Lung (tissue), 12 donors: ENCODE measurements around the gene FKBP5. TPM values are rescaled to one million over a fixed set of nuclear protein-coding genes. Genes with fewer than 3 reads are reported as not detected.
"Not testable (repeated sequence)": the region's sequence is repeated elsewhere in the genome, so short reads cannot be mapped to it uniquely, and the experiment has no call there.

Experiments
- ATAC-seq: fragments of 200-7000 bp; cut with Tn5 transposase; one replicate; pipeline ENCODE4 v1.9.1; 2020; ENCODE audit warnings: moderate number of reproducible peaks; ENCODE audit not compliant: insufficient read depth, low FRiP score
- DNase-seq, 3 donors: peaks; one replicate each; pipeline ENCODE4 v3.0.0-alpha.2; 2013 to 2017
- H3K27ac ChIP-seq, 2 donors: one replicate each; pipeline ENCODE4 v1.5.1; 2013; ENCODE audit warnings: mild to moderate bottlenecking in 2 of 2, moderate library complexity in 2 of 2, control low read depth in 1 of 2, inconsistent platforms in 1 of 2, low read depth in 1 of 2, low read length in 1 of 2
- H3K27me3 ChIP-seq, 3 donors: one replicate each; pipeline ENCODE4 v1.5.1; 2013; ENCODE audit warnings: low read length in 2 of 3; ENCODE audit not compliant: control insufficient read depth in 3 of 3, insufficient read depth in 3 of 3
- H3K36me3 ChIP-seq, 4 donors: one replicate each; pipeline ENCODE4 v1.5.1; 2013; ENCODE audit warnings: low read length in 4 of 4, mild to moderate bottlenecking in 1 of 4, moderate library complexity in 1 of 4; ENCODE audit not compliant: control insufficient read depth in 4 of 4, insufficient read depth in 4 of 4
- H3K4me1 ChIP-seq, 5 donors: one replicate each; pipeline ENCODE4 v1.5.1; 2013; ENCODE audit warnings: low read length in 5 of 5, mild to moderate bottlenecking in 2 of 5, moderate library complexity in 1 of 5; ENCODE audit not compliant: control insufficient read depth in 5 of 5, insufficient read depth in 5 of 5
- H3K4me3 ChIP-seq: one replicate; pipeline ENCODE4 v1.5.1; 2013; ENCODE audit warnings: mild to moderate bottlenecking, control low read depth, moderate library complexity
- H3K9ac ChIP-seq, 2 donors: one replicate each; pipeline ENCODE4 v1.5.1; 2013; ENCODE audit warnings: low read length in 2 of 2, control low read depth in 1 of 2; ENCODE audit not compliant: insufficient read depth in 1 of 2
- H3K9me3 ChIP-seq, 4 donors: one replicate each; pipeline ENCODE4 v1.5.1; 2013; ENCODE audit warnings: low read length in 3 of 4, mild to moderate bottlenecking in 1 of 4, moderate library complexity in 1 of 4; ENCODE audit not compliant: control insufficient read depth in 4 of 4, insufficient read depth in 3 of 4
- CTCF ChIP-seq: IDR thresholded peaks from 2 replicates; pipeline ENCODE4 v1.5.1; 2012; ENCODE audit warnings: mild to moderate bottlenecking; ENCODE audit errors: control extremely low read depth, extremely low read depth
- WGBS, 2 donors: extraction: QIAGEN DNeasy Blood & Tissue Kit; methylation state at CpG; one replicate each; pipeline ENCODE4 v1.1.7; 2013; 5-methylcytosine and 5-hydroxymethylcytosine counted together
- polyA plus RNA-seq, 2 donors: library from polyadenylated mRNA; stranded (reverse); fragments of 200-250 nt; gene quantifications; one replicate each; pipeline ENCODE4 v1.2.1, GENCODE V29; 2013
- total RNA-seq, 2 donors: library from RNA; depleted of rRNA in 1 of 2; stranded (reverse); fragments of >200 nt in 1 of 2; gene quantifications; one replicate each; pipeline ENCODE4 v1.2.1, GENCODE V29; 2014 to 2021
- donor health status: control.
- donor health status: control.
- donor health status: Bipolar disorder and iron deficiency.
- donor health status: healthy.
- donor health status: DM: yes; HTN: yes; CAD: no.

Gene FKBP5
- total and polyA plus RNA-seq, 4 donors, result 25.9 to 245 (median 106) TPM

- H3K27me3 ChIP-seq, result peaks cover 0 to 4% (median 3%) of the 10 kb centered on the region in 3 donors
- peaks cover 0 to 8% (median 3%) of the 10 kb centered on the region in 5 donors for H3K4me1 ChIP-seq
- peak overlapping the region in 1 of 2 donors; percentile 46 for H3K27ac ChIP-seq
- H3K36me3 ChIP-seq, result no peaks in the 10 kb centered on the region
- TF ChIP-seq CTCF, result no peak
- H3K9ac ChIP-seq, result no peak overlapping the region
- 95 to 96% methylated on average over 9 of the region's 9 CpGs for WGBS, 2 donors
- ATAC-seq (no peak), DNase-seq (no peak)
- no peaks in the 10 kb centered on the region for H3K9me3 ChIP-seq
- H3K4me3 ChIP-seq, result no peak overlapping the region
Measured at GRCh38 chr6:35690484-35690883, 1.8 kb upstream of the FKBP5 start.

GRCh38 chr6:35690006-35690405, 1.3 kb upstream of the FKBP5 start:
- not testable (repeated sequence) for DNase-seq, H3K9me3 ChIP-seq, H3K36me3 ChIP-seq, H3K27ac ChIP-seq, ATAC-seq, H3K9ac ChIP-seq, H3K4me3 ChIP-seq, H3K27me3 ChIP-seq, H3K4me1 ChIP-seq
- WGBS, 2 donors, result 96 to 98% methylated on average over 16 of the region's 16 CpGs

- no peak for TF ChIP-seq CTCF
- Histone ChIP-seq H3K4me1 (peaks cover 0 to 11% (median 3%) of the 10 kb centered on the region in 5 donors), H3K27me3 (peaks cover 0 to 4% (median 3%) of the 10 kb centered on the region in 3 donors), H3K4me3 (peak overlapping the region; percentile 83), H3K36me3 (peaks cover 0 to 4% (median 0%) of the 10 kb centered on the region in 4 donors), H3K9ac (peak overlapping the region in 1 of 2 donors; percentile 80), H3K9me3 (no peaks in the 10 kb centered on the region), H3K27ac (peak overlapping the region; percentile 97 to 100)
- DNase-seq, result peak; percentile 51 to 74 (median 68)
- 0 to 1% methylated on average over 92 to 100 of the region's 100 CpGs for WGBS, 2 donors
- no peak for ATAC-seq
Measured at GRCh38 chr6:35687658-35688604, 784 bp downstream of the FKBP5 start.

GRCh38 chr6:35686873-35687555, 1.7 kb downstream of the FKBP5 start:
- DNase-seq, result peak in 1 of 3 donors; percentile 38
- Histone ChIP-seq H3K4me1 (peaks cover 0 to 10% (median 3%) of the 10 kb centered on the region in 5 donors), H3K4me3 (no peak overlapping the region), H3K9ac (peak overlapping the region in 1 of 2 donors; percentile 80), H3K27ac (peak overlapping the region in 1 of 2 donors; percentile 100), H3K9me3 (no peaks in the 10 kb centered on the region), H3K27me3 (peaks cover 0 to 4% (median 3%) of the 10 kb centered on the region in 3 donors), H3K36me3 (peaks cover 0 to 4% (median 0%) of the 10 kb centered on the region in 4 donors)
- ATAC-seq, result no peak
- TF ChIP-seq CTCF, result no peak
- 47 to 49% methylated on average over 4 of the region's 4 CpGs for WGBS, 2 donors
